HL-60/S4 (cell line): ENCODE data around the gene RNFT2.
"Not testable (repeated sequence)": the region's sequence is repeated elsewhere in the genome, so short reads cannot be mapped to it uniquely, and the experiment has no call there.

ENCODE experiments used
- in situ Hi-C: fragments of 300-500 bp; cut with MboI; formaldehyde crosslinking; loops from 2 replicates; pipeline ENCODE4 v1.14.3; 2022; ENCODE audit warnings: low sequenced_read_pairs

RNFT2 gene

DNA sequence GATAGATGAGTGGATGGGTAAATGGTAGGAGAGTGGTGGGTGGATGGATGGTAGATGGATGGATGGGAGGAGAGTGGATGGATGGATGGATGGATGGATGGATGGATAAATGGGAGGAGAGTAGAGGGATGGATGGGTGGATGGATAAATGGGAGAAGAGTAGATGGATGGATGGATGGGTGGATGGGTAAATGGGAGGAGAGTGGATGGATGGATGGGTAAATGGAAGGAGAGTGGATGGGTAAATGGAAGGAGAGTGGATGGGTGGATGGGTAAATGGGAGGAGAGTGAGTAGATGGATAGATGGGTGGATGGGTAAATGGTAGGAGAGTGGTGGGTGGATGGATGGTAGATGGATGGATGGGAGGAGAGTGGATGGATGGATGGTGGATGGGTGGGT lies 51.4 kb downstream of the RNFT2 start:
- in situ Hi-C loops: not testable (repeated sequence)

DNA sequence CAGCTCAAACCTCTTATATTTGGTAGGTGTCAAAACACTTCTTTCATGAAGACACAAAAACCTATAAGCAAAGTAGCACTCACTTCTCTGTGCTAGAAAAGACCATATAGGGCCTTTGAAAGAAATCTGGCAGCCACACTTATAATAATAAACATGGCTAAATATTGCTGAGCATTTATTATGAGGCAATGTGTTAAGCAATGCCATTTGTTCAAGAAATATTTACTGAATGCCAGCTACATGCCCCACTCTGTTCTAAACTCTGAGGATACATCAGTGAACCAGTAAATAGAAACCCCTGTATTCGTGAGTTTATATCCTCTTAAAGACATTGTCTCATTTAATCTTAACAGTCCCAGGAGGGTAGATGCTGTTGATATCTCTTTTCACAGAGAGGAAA lies 52.0 kb downstream of the RNFT2 start:
- in situ Hi-C loops: no loop called here

DNA sequence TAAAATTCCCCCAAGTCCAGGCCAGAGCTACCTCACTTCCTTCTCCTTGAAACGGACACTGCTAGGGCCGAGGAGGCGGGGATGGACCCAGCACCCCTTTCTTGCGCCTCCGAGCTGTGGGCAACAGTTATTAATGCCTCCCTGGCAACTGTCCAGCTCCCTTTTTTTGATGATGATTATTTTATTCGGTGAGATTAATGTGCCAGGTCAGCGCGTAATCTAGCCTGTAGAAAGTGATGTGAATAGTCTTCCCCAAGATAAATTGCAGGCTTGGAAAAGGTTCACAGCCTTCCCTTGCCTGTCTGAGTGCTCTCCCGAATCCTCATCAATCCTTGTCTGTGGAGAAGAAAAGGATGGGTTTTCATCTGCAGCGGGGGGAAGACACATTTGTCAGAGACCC lies 54.3 kb downstream of the RNFT2 start:
- in situ Hi-C loops: no loop called here

DNA sequence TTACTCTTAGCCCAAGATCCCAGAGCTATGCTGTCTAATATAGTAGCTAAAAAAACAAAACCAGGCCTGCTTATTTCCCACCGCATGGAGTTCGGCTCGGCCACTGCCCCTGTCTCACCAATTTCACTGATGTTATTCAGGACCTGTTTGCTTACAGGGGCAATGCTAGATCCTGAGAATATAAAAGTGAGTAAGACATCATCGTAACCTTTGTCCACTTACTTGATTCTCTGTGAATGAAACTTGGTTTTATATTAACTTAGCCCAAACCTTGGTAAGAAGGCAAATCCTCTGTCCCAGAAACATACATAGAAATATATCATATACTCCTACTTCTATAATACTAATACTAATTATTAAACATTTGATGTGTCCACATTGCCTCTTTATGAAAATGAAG lies 56.6 kb downstream of the RNFT2 start:
- in situ Hi-C loops: no loop called here

DNA sequence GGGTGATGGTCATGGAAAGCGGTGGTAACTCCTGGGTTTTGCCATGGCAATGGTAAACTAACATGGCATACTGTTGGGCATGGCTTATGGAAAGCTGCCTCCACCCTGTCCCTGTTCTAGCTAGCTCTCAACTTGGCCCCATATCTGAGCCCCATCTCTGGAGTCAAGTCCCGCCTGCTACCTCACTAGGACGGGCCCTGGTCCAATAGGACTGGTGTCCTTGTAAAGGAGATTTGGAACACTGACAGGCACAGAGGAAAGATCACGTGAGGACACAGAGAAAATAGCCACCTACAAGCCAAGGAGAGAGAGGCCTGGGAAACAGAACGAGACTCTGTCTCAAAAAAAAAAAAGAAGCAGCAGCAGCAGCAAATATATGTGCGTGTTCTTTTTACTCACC lies 59.8 kb downstream of the RNFT2 start:
- in situ Hi-C loops: no loop called here

DNA sequence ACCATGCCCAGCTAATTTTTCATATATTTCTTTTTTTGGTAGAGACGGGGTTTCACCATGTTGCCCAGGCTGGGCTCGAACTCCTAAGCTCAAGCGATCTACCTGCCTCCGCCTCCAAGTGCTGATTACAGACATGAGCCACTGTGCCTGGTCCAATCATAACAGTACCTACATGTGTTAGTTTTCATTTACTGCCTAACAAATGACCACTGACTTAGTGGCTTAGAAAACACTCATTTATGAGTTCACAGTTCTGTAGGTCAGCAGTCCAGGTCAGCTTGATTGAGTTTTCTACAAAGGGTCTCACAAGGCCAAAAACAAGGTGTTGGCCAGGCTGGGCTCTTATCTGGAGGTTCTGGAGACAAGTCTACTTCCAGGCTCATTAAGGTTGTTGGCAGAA lies 60.6 kb downstream of the RNFT2 start:
- in situ Hi-C loops: no loop called here

DNA sequence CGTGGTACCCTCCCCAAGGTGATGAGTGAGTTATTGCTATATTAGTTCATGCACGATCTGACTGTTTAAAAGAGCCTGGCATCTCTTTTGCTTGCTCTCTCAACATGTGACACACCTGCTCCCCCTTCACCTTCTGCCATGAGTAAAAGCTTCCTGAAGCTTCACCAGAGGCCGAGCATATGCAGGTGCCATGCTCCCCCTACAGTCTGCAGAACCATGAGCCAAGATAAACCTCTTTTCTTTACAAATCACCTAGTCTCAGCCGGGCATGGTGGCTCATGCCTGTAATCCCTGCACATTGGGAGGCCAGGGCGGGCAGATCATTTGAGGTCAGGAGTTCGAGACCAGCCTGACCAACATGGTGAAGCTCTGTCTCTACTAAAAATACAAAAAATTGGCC lies 61.8 kb downstream of the RNFT2 start:
- in situ Hi-C loops: no loop called here

DNA sequence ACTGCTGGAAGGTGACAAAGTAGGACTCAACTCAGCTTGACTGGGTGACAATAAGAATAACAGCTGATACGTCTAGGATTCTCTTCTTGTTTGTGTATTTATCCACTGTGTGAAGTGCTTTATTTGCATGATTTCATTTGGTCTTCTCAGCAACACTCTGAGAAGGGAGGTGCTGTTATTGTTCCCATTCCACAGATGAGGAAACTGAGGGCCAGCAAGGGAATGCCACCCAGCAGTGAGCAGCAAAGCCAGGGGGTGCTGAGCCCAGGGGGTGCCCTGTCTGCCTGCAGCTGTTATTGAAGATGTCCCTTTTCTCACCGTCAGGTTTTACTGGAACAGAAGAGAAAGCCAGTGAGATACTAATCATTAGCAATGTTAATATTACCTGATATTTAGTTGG lies 62.8 kb downstream of the RNFT2 start:
- in situ Hi-C loops: no loop called here

DNA sequence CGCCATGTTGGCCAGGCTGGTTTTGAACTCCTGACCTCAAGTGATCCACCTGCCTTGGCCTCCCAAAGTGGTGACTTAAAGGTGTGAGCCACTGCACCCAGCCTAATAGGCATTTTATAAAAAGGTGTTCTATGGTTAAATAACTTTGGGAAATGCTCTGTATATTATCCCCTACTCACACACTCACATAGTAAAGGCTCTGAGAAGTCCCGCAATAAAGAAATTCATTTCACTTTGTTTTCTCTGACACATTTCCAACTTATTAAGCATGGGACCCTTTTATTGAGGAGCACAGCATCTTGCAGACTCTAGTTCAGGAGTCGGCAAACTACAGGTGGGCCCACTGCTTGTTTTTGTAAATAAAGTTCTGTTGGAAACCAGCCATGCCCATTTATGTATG lies 63.9 kb downstream of the RNFT2 start:
- in situ Hi-C loops: no loop called here

DNA sequence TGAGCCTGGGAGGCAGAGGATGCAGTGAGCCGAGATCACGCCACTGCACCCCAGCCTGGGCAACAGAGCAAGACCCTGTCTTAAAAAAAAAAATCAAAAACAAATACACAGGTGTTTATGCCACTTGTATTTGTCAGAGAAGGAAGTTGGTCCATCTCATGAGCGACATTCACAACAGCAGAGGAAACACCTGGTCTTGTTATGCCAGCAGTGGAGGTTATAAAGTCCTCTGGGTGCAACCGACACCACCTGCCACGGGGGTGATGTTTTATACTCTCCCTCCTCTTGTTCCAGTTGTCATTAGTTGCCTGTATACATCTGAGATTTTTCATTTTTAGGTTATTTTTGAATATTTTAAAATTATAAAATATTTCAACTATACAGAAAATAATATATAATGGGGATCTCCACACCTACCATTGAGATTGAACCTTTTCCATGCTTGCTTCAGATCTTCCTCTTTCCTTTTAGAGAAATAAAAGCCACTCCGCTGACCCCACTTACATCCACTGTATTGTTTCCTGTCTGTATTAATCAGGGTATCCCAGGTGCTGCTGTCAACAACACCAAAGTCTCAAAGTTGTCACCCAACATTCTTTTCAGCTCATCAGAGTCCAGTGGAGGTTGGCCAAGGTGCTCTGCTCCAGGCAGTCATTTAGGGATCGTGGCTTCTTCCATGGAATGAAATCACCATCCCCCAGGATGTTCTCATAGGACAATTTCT lies 65.1 kb downstream of the RNFT2 start:
- in situ Hi-C loops: no loop called here

DNA sequence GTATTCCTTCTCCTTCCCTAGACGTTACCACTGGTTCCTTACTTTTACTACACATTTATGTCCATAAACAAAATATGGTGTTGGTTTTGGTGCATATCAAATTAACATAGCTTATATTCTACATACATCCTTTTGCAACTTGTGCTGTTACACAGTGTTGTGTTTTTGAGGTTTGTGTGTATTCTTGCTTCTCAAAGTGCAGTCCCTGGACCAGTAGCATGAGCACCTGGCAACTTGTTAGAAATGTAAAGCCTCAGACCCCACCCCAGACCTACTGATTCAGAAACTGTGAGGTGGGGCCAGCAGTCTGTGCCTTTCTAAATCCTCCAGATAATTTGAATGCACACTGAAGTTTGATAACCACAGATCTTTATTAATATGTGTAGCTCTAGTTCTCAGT lies 65.9 kb downstream of the RNFT2 start:
- in situ Hi-C loops: no loop called here

DNA sequence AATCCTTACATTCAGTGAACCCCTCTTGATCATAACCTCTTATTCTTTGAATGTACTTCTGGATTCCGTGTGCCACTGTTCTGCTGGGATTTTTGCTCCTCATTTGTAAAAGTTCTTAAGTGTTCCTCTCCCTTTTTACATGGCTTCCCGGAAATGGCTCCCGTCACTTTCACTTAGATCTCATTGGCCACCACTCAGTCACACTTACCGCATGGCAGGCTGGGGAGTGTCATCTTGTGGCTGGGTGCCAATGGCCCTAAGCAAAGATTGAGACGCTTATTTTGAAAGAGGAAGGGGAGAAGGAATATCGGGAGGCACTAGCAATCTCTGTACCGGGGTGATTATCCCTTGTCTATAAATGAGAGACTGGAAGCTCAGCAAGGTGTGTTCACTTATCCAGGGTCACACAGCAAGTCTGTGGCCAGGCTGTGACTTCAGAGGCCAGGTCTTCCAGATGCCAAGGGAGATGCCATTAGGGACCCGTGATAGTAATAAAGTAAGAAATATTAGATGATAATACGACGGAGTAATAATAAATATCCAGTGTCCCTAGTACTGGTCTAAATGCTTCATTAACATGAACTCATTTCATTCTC lies 68.8 kb downstream of the RNFT2 start:
- in situ Hi-C loops: no loop called here

DNA sequence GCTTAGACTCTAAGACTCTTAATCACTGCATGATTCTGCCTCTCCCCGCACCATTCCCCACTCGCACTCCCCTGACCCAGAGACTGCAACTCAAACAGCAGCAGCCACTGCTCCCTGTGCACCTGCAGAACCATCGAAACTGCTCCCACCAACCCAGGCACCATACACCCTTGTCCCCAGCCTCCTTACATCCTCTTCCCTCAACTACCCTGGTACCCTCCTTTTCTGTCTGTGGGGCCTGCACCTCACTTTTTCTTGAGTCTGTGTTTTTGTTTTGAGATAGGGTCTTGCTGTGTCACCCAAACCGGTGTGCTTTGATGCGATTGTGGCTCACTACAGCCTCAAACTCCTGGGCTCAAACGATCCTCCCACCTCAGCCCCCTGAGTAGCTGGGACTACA lies 69.4 kb downstream of the RNFT2 start:
- in situ Hi-C loops: no loop called here

DNA sequence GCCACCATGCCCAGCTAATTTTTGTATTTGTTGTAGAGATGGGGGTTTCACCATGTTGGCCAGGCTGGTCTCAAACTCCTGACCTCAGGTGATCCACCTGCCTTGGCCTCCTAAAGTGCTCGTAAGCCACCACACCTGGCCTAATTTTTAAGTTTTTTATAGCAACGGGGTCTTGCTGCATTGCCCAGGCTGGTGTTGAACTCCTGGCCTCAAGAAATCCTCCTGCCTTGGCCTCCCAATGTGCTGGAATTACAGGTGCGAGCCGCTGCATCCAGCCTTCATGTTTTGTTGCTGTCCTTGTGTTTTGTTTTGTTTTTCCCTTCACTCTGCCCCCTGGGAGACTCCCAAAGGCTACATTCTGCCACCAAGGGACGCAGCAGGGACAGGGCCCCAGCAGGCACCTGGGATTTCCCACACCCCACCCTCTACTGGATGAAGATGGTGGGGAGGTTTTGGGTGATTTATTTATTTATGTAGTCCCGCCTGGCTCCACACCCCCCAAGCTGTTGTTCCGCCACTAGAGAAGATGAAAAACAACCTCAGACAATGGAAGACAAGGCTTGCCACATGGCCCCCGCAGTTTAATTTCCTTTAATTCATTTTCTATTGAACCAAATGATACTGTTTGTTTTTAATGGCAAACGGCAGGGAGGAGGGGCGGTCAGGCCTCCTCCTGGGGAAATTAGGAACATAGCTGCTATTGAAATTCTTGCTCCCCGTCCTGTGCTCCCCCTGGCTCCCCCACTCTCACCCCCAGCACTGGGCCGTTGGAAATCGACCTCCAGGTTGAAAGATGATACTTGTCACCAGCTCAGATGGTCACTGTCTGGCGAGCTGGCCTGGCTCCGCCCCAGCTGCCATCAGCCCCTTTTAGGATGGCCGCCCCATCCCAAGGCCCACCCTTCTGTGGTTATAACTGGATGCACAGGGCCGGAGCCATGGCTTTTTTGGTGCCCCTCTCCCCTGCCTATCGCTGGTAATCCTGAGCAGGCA lies 70.3 kb downstream of the RNFT2 start:
- in situ Hi-C loops: no loop called here

DNA sequence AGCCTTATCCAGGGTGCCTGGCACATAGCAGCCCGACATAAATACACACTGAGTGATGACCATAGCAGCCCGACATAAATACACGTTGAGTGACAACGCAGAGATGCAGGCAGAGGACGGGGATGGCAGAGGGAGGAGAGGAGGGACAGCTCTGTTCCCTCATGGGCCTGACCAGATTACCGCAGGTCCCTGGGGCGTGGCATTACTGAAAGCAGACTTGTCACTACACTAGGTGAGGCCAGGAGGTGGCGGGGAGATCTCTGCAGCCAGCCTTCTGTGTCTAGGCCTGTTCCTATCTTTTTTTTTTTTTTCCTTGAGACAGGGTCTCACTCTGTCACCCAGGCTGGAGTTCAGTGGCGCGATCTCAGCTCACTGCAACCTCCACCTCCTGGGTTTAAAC lies 74.1 kb downstream of the RNFT2 start:
- in situ Hi-C loops: no loop called here

DNA sequence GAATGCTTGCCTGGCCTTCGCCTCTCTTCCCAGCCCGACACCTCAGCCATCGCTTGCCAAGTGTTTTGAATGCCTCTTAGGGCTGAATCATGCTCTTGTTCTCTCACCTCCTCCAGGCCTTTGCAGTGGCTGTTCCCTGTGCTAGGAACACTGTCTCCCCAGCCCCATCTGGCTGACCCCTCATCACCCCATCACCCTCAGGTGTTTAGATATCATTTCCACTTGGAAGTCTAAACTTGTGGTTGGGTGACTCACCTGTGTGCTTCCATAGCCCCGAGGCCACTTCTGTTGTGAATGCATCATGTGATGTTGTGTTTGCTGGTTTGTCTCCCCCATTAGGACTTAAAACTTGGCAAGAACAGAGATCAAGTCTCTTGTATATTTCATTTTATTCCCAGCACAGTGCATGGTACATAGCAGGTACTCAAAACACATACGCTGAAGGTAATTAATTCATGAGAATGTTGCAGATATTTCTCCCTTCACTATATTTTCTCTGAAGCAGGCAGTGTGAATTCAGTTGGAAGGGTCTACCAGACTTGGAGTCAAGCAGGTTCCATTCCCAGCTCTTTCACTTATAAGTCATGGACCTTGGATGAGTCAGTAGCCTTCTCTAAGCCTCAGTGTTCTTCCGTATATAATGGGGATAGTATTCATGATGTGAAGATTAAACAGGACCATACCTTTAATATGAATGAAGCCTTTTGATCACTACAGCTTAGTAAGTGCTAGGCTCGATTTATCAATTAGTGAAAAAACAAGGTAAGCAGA lies 75.3 kb downstream of the RNFT2 start:
- in situ Hi-C loops: no loop called here

DNA sequence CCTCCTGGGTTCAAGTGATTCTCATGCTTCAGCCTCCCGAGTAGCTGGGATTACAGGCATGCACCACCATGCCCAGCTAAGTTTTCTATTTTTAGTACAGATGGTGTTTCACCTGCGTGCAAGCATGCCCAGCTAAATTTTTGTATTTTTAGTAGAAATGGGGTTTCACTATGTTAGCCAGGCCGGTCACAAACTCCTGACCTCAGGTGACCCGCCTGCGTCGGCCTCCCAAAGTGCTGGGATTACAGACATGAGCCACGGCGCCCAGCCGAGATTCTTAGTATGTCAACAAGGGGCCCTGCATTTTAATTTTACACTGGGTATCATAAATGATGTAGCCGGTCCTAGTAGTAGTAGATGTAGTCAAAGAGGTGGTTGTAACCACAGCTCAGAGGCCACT lies 76.7 kb downstream of the RNFT2 start:
- in situ Hi-C loops: not testable (repeated sequence)

DNA sequence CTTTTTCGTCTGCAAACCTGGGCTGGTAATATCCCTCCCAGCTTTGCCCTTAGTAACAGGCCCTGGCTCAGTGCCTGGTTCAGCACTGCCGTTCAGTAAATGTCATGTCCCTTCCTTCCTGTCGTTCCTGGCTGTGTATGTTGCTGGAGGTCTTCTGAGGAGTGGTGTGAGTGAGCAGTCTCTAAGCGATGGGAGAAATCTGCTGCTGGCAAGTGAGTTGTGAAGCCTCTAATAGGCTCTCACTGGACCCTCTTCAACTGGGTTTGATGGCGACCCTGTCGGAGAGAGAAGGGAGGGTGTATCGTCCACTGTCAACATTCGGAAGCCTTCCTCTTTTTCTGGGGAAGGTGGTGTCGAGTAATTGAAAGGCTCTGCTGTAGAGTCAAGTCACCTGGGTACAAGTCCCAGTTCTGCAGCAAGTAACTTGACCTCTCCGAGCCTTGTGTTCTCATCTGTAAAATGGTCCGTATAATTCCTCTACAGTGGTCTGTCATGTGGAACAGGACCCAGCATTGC lies 80.3 kb downstream of the RNFT2 start:
- in situ Hi-C loops: no loop called here

DNA sequence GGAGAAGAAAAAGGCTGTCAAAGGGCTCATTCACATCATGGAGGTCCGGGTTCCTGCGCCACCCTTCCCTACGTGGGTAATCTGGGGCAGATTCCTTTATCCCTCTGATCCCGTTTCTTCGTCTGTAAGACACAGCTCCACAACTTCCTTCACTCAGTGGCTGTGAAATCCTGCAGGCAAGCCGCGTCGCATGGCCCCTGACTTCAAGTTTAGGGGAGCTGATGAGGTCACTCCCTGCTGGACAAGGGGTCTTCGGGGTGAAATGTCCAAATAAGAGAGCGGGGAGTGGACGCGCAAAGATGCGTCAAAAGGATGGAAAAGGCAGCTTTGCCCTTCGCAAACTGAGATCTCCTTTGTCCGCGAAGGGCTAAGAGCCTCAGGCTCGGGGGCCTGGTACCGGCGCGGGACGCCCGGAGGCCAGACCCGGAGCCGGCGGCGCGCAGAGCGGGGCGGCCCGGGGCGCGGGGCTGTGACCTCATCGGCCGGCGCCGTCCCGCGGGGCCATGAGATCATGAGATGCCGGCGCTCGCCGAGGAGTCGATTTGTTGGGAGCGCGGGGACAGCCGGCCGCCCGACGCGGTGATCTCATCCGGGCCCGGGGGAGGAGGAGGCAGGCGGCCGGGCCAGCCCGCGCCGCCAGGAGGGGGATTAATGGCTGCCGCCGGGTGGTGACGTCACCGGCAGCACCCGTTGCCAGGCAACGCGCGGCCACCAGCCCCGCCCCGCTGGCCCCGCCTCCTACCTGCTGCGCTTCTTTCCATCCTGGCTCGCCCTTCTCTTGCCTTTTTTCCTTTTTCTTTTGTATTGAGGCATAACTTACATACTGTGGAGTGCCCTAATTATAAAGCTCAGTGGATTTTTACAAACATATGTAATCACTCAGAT lies 81.1 kb downstream of the RNFT2 start:
- in situ Hi-C loops: no loop called here
